ENCODE results near the gene M1AP. TPM values are rescaled to one million over a fixed set of nuclear protein-coding genes. Genes with fewer than 3 reads are reported as not detected.

M1AP gene
- total and polyA plus RNA-seq, 2 donors (not counting 1 experiment from before 2014, with no cell fraction given) = not detected

DNA sequence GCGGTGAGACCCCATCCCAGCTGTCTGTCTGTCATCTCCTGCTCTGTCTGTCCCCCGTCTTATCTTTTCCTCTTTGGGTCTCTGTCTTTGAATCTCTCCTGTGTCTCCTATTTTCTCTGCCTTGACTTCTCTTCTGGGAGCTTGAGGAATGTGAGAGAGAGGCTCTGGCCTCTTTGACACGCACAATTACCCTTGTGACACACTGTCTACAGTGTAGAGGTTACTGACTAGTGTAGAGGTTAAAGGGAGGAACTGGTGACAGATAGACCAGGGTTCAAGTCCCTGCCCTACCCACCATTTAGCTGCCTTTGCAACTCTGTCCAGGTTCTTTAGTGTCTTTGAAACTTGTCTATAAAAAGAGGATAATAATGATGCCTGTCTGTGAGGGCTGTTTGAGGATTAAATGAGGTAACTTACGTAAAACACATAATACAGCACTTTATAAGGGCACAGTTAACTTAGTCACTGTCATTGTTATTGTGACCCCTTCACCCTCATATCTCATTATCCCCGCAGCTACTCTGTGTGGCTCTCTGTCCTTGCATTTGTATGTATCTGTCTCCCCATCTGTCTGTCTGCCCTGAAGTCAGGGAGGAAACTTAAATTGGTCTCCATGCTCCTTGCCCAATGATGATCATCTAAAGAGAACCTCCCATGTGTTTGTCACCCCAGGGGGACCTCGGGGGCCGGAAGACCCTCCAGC is 25.8 kb upstream of the M1AP start:
- no peaks in the 10 kb centered on the region for H3K27me3 ChIP-seq (ENCODE audit: control insufficient read depth, insufficient read depth, low read length)
- no peaks in the 10 kb centered on the region for H3K79me2 ChIP-seq (ENCODE audit: control insufficient read depth, insufficient read depth, low read length)
- no peak overlapping the region for H3K9ac ChIP-seq (ENCODE audit: insufficient read depth, low read length)
- H4K20me1 ChIP-seq (ENCODE audit: control insufficient read depth, extremely low read depth, insufficient read depth, low read length) = no peaks in the 10 kb centered on the region
- no peak overlapping the region for H3K4me3 ChIP-seq (replicated peaks in 1 of 4; ENCODE audit: control extremely low read depth in 1 of 4, insufficient read depth in 1 of 4, low read depth in 3 of 4, low read length in 4 of 4)
- no peak overlapping the region for H3K4me2 ChIP-seq (ENCODE audit: extremely low read depth, insufficient read depth, low read length)
- H3K36me3 ChIP-seq (ENCODE audit: control insufficient read depth, insufficient read depth, low read length) = no peaks in the 10 kb centered on the region
- H2AFZ ChIP-seq (ENCODE audit: low read length) = no peak overlapping the region
- H3K27ac ChIP-seq (ENCODE audit: insufficient read depth, low read length) = no peak overlapping the region
- DNase-seq (ENCODE audit: low read depth in 2 of 2) = no peak
- no peak for TF ChIP-seq EZH2 (IDR thresholded peaks at IDR 0.05; ENCODE audit: low read length, missing control alignments)
- TF ChIP-seq, protein P1, sequence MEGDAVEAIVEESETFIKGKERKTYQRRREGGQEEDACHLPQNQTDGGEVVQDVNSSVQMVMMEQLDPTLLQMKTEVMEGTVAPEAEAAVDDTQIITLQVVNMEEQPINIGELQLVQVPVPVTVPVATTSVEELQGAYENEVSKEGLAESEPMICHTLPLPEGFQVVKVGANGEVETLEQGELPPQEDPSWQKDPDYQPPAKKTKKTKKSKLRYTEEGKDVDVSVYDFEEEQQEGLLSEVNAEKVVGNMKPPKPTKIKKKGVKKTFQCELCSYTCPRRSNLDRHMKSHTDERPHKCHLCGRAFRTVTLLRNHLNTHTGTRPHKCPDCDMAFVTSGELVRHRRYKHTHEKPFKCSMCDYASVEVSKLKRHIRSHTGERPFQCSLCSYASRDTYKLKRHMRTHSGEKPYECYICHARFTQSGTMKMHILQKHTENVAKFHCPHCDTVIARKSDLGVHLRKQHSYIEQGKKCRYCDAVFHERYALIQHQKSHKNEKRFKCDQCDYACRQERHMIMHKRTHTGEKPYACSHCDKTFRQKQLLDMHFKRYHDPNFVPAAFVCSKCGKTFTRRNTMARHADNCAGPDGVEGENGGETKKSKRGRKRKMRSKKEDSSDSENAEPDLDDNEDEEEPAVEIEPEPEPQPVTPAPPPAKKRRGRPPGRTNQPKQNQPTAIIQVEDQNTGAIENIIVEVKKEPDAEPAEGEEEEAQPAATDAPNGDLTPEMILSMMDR (conservative IDR thresholded peaks at IDR 0.05 in 1 of 2, IDR thresholded peaks at IDR 0.05 in 1 of 2; ENCODE audit: low read depth in 1 of 2, low read length in 2 of 2) = no peak
- H3K4me1 ChIP-seq (ENCODE audit: control insufficient read depth, extremely low read depth, insufficient read depth, low read length) = no peaks in the 10 kb centered on the region
- no peaks in the 10 kb centered on the region for H3K9me3 ChIP-seq (ENCODE audit: control insufficient read depth, insufficient read depth, low read depth, low read length)

DNA sequence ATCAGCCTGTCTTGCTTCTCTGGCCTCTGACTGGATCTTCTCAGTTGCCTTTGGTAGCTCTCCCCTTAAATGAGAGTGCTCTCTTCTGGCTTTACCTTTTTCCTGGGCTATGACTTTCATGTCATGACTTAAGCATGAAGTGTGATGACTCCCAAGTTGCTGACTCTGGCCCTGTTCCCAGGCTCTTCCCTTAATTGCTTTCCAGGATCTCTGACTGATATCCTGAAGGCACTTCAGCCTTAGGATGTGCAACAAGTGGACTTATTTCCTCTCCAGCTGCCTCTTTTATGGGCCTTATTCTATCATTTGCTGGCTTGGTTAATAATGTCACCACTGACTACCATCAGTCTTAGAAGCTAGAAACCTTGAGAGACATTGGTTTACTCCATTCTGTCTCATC is 23.3 kb upstream of the M1AP start:
- DNase-seq (ENCODE audit: low read depth in 2 of 2) = peak in 1 of 2 donors; percentile 70
- H3K4me1 ChIP-seq (ENCODE audit: control insufficient read depth, extremely low read depth, insufficient read depth, low read length) = no peaks in the 10 kb centered on the region
- H3K36me3 ChIP-seq (ENCODE audit: control insufficient read depth, insufficient read depth, low read length) = no peaks in the 10 kb centered on the region
- no peaks in the 10 kb centered on the region for H3K27me3 ChIP-seq (ENCODE audit: control insufficient read depth, insufficient read depth, low read length)
- no peaks in the 10 kb centered on the region for H4K20me1 ChIP-seq (ENCODE audit: control insufficient read depth, extremely low read depth, insufficient read depth, low read length)
- H3K4me2 ChIP-seq (ENCODE audit: extremely low read depth, insufficient read depth, low read length) = no peak overlapping the region
- H2AFZ ChIP-seq (ENCODE audit: low read length) = no peak overlapping the region
- no peak overlapping the region for H3K27ac ChIP-seq (ENCODE audit: insufficient read depth, low read length)
- no peaks in the 10 kb centered on the region for H3K9me3 ChIP-seq (ENCODE audit: control insufficient read depth, insufficient read depth, low read depth, low read length)
- H3K79me2 ChIP-seq (ENCODE audit: control insufficient read depth, insufficient read depth, low read length) = no peaks in the 10 kb centered on the region
- no peak overlapping the region for H3K4me3 ChIP-seq (replicated peaks in 1 of 4; ENCODE audit: control extremely low read depth in 1 of 4, insufficient read depth in 1 of 4, low read depth in 3 of 4, low read length in 4 of 4)
- no peak overlapping the region for H3K9ac ChIP-seq (ENCODE audit: insufficient read depth, low read length)
- TF ChIP-seq, protein P1 (conservative IDR thresholded peaks at IDR 0.05 in 1 of 2, IDR thresholded peaks at IDR 0.05 in 1 of 2; ENCODE audit: low read depth in 1 of 2, low read length in 2 of 2) = no peak
- no peak for TF ChIP-seq EZH2 (IDR thresholded peaks at IDR 0.05; ENCODE audit: low read length, missing control alignments)

DNA sequence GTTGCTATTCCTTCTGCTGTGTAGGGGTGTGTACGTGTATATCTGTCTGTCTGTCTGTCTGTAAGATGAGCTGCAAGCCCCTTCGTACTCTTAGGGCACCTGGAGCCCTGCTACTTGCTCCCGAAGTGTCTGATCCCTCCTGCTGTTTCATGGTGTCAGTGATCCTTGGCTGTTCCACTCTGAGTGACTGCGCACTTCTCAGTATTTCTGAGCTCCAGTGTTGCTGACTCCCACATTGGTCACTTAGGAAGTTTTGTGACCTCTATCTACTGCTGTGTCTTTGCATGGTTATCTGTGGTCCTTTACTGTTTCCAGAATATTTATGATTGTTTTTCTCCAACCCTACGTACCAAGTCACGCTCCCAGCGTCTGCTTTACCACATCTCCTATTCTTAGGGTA is 22.1 kb upstream of the M1AP start:
- Histone ChIP-seq H3K27me3 (ENCODE audit: control insufficient read depth, insufficient read depth, low read length) (no peaks in the 10 kb centered on the region), H3K27ac (ENCODE audit: insufficient read depth, low read length) (no peak overlapping the region), H4K20me1 (ENCODE audit: control insufficient read depth, extremely low read depth, insufficient read depth, low read length) (no peaks in the 10 kb centered on the region), H3K4me2 (ENCODE audit: extremely low read depth, insufficient read depth, low read length) (no peak overlapping the region), H3K36me3 (ENCODE audit: control insufficient read depth, insufficient read depth, low read length) (no peaks in the 10 kb centered on the region), H3K4me3 (replicated peaks in 1 of 4; ENCODE audit: control extremely low read depth in 1 of 4, insufficient read depth in 1 of 4, low read depth in 3 of 4, low read length in 4 of 4) (no peak overlapping the region), H3K9me3 (ENCODE audit: control insufficient read depth, insufficient read depth, low read depth, low read length) (no peaks in the 10 kb centered on the region), H2AFZ (ENCODE audit: low read length) (no peak overlapping the region), H3K4me1 (ENCODE audit: control insufficient read depth, extremely low read depth, insufficient read depth, low read length) (no peaks in the 10 kb centered on the region), H3K9ac (ENCODE audit: insufficient read depth, low read length) (no peak overlapping the region), H3K79me2 (ENCODE audit: control insufficient read depth, insufficient read depth, low read length) (no peaks in the 10 kb centered on the region)
- no peak for DNase-seq (ENCODE audit: low read depth in 2 of 2)
- TF ChIP-seq EZH2 (IDR thresholded peaks at IDR 0.05; ENCODE audit: low read length, missing control alignments) = no peak
- TF ChIP-seq, protein P1 (conservative IDR thresholded peaks at IDR 0.05 in 1 of 2, IDR thresholded peaks at IDR 0.05 in 1 of 2; ENCODE audit: low read depth in 1 of 2, low read length in 2 of 2) = no peak

Measured in fibroblast of lung (primary cell).